ENCODE data around the gene SLC13A2. TPM values are rescaled to one million over a fixed set of nuclear protein-coding genes. Genes with fewer than 3 reads are reported as not detected.

Gene SLC13A2
- total and polyA plus RNA-seq, 10 donors = 0.03 TPM; not detected in 9

- Histone ChIP-seq H3K4me1 (no peaks in the 10 kb centered on the region), H3K27ac (no peak overlapping the region), H3K36me3 (no peaks in the 10 kb centered on the region), H3K9me3 (no peaks in the 10 kb centered on the region), H3K27me3 (replicated peaks in 1 of 7) (peaks cover 0 to 58% (median 13%) of the 10 kb centered on the region in 7 donors), H3K4me3 (no peak overlapping the region)
- DNase-seq = no peak
- TF ChIP-seq POLR2A (IDR thresholded peaks at IDR 0.05) (no peak), CTCF (IDR thresholded peaks at IDR 0.05 in 8 of 11, conservative IDR thresholded peaks at IDR 0.05 in 3 of 11) (no peak), POLR2AphosphoS5 (IDR thresholded peaks at IDR 0.05) (no peak)
- WGBS, 5 donors = 52 to 80% (median 63%) methylated on average over 12 to 24 of the region's 24 CpGs
- intact Hi-C loops (cut with DNase I; ENCODE audit: low total_unique reads) = no loop called here
Measured at GRCh38 chr17:28507567-28508203, 34.2 kb downstream of the SLC13A2 start.

- WGBS, 5 donors = 67 to 91% (median 78%) methylated on average over 11 of the region's 11 CpGs
- peaks cover 0 to 58% (median 13%) of the 10 kb centered on the region in 7 donors for H3K27me3 ChIP-seq (replicated peaks in 1 of 7)
- no peaks in the 10 kb centered on the region for H3K36me3 ChIP-seq
- no peak overlapping the region for H3K27ac ChIP-seq
- DNase-seq = no peak
- no peaks in the 10 kb centered on the region for H3K4me1 ChIP-seq
- intact Hi-C loops (cut with DNase I; ENCODE audit: low total_unique reads) = no loop called here
- H3K4me3 ChIP-seq = no peak overlapping the region
- no peaks in the 10 kb centered on the region for H3K9me3 ChIP-seq
- TF ChIP-seq POLR2AphosphoS5 (IDR thresholded peaks at IDR 0.05) (no peak), POLR2A (IDR thresholded peaks at IDR 0.05) (no peak), CTCF (IDR thresholded peaks at IDR 0.05 in 8 of 11, conservative IDR thresholded peaks at IDR 0.05 in 3 of 11) (no peak)
Measured at GRCh38 chr17:28508211-28508724, 34.8 kb downstream of the SLC13A2 start.

- H3K4me3 ChIP-seq = no peak overlapping the region
- no peaks in the 10 kb centered on the region for H3K36me3 ChIP-seq
- DNase-seq = no peak
- TF ChIP-seq POLR2AphosphoS5 (IDR thresholded peaks at IDR 0.05) = no peak
- TF ChIP-seq CTCF (IDR thresholded peaks at IDR 0.05 in 8 of 11, conservative IDR thresholded peaks at IDR 0.05 in 3 of 11) = no peak
- TF ChIP-seq POLR2A (IDR thresholded peaks at IDR 0.05) = no peak
- intact Hi-C loops (cut with DNase I; ENCODE audit: low total_unique reads) = no loop called here
- no peaks in the 10 kb centered on the region for H3K9me3 ChIP-seq
- H3K27me3 ChIP-seq (replicated peaks in 1 of 7) = peaks cover 0 to 58% (median 13%) of the 10 kb centered on the region in 7 donors
- H3K27ac ChIP-seq = no peak overlapping the region
- 52 to 66% (median 63%) methylated on average over 7 of the region's 7 CpGs for WGBS, 5 donors
- H3K4me1 ChIP-seq = no peaks in the 10 kb centered on the region
Measured at GRCh38 chr17:28509789-28510188, 36.3 kb downstream of the SLC13A2 start.

GRCh38 chr17:28511858-28512461, 38.5 kb downstream of the SLC13A2 start:
- TF ChIP-seq POLR2A (IDR thresholded peaks at IDR 0.05) (no peak), CTCF (IDR thresholded peaks at IDR 0.05 in 8 of 11, conservative IDR thresholded peaks at IDR 0.05 in 3 of 11) (no peak), POLR2AphosphoS5 (IDR thresholded peaks at IDR 0.05) (no peak)
- intact Hi-C loops (cut with DNase I; ENCODE audit: low total_unique reads) = no loop called here
- Histone ChIP-seq H3K27ac (no peak overlapping the region), H3K27me3 (replicated peaks in 1 of 7) (peaks cover 0 to 49% (median 13%) of the 10 kb centered on the region in 7 donors), H3K9me3 (no peaks in the 10 kb centered on the region), H3K36me3 (no peaks in the 10 kb centered on the region), H3K4me3 (no peak overlapping the region), H3K4me1 (no peaks in the 10 kb centered on the region)
- DNase-seq = no peak
- 79 to 93% (median 83%) methylated on average over 3 of the region's 3 CpGs for WGBS, 5 donors

Measured in spleen (tissue), 11 donors.